GM18861 (cell line): ENCODE results near the gene SLC22A14.
"Not testable (repeated sequence)": the region's sequence is repeated elsewhere in the genome, so short reads cannot be mapped to it uniquely, and the experiment has no call there.

ENCODE experiments used
- ATAC-seq: cut with Tn5 transposase; IDR thresholded peaks from one replicate; pipeline ENCODE4 v1.9.1; 2021; ENCODE audit not compliant: unreplicated experiment

Gene SLC22A14

DNA sequence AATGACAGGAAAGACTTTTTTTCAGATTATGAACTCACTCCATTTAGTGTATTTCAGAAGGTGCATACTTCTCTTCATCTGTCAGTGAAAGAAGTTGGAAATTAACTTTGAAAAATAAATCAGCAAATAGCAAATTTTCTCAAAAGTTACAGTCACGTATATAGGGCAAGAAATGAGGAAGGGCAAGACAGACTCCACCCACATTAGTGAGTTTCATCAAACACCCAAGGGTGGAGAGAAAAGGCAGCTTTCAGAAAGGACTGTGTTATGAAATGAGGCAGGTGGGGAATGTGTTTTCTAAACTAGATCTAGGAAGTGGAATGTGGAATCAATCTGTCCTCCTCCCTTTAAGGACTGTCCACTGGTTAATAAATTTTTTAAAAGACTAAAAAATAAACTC, 13.6 kb upstream of the SLC22A14 start:
- no peak for ATAC-seq

DNA sequence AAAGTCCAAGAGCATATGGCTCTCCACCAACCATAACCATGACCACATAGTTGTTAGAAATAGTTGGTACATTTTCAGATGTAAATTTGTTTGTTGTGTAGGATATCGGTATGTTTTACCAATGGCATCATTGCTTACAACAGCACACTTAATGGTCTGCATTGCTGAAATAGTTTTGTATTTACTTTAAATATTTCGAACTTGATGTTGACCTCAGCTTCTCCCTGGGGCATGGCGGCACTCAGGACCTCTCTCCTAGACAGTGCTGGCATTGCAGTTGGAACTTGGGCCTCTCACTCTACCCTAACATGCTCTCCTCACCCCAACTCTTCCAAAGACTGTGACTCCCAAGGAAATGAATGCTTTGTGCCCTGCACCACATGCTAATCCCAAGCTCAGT, 11.5 kb upstream of the SLC22A14 start:
- ATAC-seq: no peak

DNA sequence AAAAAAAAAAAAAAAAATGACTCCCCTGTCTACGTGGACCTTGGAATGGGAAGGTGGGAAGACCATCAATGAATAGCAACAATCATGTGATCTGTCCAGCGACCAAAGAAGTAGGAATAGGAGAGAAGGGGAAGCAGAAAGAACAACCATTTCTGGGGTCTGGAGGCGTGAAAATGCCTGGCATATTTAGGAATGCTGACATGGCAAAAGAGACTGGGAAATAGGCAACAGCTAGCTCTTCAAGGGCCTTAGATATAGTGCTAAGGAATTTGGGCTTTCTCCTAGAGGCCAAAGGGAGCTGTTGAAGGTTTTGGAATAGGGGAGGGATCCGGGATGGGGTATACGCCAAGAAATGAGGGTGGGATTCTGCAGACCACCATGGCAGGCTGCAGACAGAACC, 10.5 kb upstream of the SLC22A14 start:
- no peak for ATAC-seq

DNA sequence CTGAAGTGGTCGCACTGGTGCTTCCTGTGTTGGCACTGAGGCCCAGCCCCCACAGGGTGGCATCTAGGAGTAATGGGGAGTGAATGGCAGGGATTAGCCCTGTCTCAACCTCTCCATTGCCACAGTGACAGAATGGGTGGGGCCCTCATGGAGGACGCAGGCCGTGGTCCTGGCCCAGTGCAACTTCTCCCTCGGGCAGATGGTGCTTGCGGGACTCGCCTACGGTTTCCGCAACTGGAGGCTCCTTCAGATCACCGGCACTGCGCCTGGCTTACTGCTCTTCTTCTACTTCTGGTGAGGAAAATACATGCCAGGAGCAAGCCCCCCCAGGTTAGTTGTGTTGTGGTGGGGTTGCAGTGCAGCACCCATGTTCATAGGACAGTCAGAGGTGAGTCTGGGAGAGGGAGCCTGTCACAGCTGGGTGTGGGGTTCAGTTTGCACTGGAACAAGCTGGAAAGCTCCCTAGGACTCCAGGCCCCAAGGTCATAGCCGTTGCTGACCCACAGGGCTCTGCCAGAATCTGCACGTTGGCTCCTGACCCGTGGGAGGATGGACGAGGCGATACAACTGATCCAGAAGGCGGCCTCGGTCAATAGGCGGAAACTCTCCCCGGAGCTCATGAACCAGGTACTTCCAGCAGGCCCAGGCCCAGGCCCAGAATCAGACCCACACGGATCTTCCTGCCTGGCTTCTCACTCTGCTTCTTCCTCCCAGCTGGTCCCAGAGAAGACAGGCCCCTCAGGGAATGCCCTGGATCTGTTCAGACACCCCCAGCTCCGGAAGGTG, 7.0 kb upstream of the SLC22A14 start:
- ATAC-seq: no peak

DNA sequence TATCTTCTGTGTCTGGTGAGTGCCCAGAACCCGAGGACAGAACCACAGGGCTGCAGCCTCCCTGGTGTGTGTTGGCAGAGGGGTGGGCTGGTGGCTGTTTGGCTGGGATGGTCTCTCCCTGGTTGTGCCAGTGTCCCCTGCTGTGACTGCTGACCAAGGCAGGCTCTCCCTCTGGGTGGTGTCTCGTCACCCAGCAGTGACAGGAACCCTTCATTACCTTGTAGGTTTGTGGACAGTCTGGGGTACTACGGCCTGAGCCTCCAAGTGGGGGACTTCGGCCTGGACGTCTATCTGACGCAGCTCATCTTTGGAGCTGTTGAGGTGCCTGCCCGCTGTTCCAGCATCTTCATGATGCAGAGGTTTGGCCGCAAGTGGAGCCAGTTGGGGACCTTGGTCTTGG, 6.4 kb upstream of the SLC22A14 start:
- ATAC-seq: no peak

DNA sequence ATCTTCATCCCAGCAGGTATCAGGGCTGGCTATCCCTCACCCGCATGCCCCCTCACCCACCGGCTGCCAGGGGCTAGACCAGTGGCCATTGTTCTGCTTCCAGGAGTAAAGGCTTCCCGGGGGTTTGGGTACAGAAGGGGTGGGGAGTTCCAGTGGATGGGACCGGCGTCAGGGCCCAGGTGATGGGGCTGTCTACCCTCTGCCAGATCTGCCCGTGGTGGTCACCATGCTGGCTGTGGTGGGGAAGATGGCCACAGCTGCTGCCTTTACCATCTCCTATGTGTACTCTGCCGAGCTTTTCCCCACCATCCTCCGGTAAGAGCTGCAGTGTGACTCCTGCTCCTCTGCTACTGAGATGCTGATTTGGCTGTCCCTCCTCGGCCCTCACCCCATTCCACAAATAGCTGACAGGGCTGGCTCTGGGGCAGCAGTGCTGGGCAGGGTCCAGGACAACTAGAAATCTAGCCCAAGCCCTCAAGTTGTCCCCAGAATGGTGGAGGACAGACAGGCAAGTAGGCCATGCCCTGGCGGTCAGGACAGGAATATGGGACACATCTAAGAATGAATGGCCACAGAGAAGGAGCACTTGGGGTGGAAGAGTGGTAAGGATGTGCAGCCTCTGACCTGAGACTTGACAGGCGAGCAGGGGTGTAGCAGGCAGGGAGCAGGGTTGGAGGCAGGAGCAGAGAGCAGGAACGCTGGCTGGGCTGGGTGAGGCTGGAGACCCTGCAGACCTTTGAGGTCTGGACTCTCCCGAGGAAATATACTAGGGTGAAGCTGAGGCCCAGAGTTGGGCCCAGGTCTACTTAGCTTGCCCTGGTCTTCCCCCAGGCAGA, 5.8 kb upstream of the SLC22A14 start:
- ATAC-seq: no peak

DNA sequence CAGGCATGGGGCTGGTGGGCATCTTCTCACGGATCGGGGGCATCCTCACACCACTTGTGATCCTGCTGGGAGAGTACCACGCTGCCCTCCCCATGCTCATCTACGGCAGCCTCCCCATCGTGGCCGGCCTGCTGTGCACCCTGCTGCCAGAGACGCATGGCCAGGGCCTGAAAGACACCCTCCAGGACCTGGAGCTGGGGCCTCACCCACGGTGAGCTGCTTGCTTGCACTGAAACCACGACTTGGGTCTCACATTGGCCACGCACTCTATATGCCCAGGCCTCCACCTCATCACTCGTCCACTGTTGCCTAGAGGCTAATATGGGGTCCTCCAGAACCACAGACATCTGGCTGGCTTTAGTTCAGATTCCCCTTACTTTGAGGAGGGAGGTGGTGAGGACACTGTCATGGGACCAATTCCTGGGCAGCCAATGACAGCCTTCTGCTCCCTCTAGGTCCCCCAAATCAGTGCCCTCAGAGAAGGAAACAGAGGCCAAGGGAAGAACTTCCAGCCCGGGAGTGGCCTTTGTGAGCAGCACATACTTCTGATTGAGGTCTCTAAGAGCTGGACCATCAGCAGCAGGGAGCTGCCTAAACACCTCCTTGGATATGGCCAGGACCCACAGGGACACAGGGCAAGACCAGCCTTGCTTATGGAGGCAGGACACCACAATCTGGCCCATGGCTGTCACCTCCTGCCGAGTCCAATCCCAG, 5.0 kb upstream of the SLC22A14 start:
- no peak for ATAC-seq

DNA sequence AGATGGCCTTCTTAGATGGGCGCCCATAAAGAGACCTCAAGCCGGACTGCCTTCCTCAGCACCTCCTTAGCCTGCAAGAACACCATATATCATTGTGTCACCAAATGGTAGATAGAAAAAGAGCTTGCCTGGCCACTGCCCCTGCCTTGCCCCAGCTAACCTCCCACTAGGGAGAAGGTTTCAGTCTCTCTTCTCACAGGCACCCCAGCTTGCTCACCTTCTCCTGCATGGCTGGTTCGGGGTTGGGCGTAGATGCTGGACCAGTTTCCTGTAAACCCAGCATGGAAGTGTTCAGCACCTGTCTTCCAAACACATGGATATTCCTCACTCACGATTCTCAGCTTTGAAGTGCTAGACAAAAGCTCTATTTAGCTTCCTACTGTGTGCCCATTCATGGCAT, 3.3 kb upstream of the SLC22A14 start:
- ATAC-seq: no peak

DNA sequence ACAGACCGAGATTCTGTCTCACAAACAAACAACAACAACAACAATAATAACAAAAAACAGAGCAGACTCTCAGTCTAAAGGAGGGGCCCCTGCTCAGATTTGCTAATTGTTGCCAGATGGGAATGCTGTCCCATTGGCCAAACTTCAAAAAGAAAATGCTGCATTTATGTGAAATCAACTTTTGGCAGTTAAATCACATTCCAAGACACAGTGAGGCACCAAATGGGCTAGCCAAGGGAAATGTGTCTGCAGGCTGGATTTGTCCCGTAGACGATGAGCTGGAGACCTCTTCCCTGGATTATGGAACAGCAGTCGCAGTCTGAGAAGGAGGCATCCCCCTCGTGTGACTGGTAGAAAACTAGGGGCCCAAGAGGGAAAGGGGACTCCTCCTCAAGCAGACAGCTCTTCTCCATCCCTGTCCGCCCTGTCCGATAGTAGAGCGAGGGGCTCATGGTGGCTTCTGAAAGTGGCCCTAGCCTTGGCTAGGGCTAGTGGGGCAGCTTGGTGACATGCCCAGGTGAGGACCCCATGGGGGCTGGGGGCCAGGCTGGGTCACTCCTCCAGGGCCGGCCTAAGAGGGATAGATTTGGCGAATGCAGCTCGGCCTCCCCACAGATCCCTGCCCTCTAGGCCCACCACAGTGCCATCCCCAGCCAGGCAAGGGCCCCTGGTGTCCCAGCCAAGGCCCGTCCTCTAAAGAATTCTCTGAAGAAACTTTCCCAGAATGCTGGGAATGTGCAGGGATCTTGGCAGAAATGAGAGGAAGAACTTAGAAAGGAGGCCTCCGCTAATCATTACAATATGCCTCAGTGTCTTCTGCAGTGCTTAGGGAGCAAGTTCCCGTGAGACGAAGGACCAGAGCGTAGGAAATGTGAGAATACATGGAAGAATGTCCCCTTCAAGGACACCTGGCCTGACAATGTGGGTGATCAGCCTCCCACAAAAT, 2.0 kb downstream of the SLC22A14 start:
- ATAC-seq: no peak

DNA sequence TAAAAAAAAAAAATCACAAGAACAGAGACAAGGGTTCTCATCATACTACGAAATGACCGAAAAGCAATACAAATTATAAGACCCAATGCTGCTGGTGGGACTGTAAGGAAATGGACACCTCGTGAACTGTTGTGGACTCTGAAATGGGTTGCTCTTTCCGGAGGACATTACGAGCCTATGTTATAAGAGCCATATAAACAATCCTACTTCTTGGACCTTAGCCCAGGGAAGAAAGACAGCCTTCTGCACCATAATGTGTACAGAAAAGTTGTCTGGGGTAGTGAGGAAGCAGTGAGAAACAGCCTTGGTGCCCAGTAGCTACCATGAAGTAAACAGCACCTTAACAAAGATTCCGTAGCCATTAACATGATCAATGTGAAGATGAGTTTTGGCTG, 2.7 kb downstream of the SLC22A14 start:
- ATAC-seq: no peak

DNA sequence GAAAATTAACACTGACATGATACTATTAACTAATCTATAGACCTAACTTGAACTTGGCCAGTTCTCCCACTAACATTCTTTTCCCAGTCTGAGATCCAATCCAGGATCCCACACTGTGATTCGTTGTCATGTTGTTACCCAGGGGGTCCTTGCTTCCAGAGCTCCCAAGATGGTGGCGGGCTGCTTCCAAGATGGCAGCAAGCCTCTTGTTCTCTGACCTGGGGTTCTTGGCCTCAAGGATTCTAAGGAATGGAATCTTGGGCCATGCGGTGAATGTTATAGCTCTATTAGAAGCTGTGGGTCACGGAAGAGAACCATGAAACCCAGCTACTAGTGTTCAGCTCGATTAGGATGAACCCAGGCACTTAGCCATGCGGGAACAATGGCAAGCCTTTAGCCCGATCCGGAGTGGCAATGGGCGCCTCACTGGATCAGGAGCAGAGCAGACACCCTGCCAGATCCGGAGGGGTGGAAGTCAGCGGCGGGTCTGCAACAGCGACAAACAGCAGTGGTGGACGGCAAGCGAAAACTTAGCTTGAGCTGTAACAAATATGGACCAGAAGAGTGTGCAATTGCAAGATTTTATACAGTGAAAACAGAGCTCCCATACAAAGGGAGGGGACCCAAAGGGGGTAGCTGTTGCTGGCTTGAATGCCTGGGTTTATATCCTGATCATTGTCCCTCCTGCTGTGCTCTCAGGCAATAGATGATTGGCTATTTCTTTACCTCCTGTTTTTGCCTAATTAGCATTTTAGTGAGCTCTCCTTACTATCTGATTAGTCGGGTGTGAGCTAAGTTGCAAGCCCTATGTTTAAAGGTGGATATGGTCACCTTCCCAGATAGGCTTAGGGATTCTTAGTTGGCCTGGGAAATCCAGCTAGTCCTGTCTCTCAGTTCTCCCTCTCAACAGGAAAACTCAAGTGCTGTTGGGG, 7.5 kb downstream of the SLC22A14 start:
- ATAC-seq: not testable (repeated sequence)

DNA sequence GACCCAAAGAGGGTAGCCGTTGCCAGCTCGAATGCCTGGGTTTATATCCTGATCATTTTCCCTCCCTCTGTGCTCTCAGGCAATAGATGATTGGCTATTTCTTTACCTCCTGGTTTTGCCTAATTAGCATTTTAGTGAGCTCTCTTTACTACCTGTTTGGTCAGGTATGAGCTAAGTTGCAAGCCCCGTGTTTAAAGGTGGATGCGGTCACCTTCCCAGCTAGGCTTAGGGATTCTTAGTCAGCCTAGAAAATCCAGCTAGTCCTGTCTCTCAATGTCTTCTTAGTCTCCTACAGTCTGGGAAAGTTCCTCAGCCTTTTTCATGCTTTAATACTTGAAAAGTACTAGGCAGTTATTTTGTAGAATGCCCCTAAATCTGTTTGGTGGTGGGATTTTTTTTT, 15.0 kb downstream of the SLC22A14 start:
- ATAC-seq: not testable (repeated sequence)

DNA sequence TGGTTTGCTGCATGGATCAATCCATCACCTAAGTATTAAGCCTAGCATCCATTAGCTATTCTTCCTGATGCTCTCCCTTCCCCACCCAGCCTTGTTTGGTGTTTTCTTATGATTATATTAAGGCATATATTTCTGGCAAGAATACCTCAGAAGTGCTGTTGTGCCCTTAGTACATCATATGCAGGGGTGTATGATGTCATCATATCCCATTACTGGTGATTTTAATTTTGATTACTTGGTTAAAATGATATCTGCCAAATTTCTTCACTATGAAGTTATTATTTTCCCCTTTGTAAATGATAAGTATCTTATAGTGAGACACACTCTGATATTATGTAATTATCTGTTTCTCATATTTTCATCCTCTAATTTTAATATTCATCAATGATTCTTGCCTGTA, 15.4 kb downstream of the SLC22A14 start:
- no peak for ATAC-seq

DNA sequence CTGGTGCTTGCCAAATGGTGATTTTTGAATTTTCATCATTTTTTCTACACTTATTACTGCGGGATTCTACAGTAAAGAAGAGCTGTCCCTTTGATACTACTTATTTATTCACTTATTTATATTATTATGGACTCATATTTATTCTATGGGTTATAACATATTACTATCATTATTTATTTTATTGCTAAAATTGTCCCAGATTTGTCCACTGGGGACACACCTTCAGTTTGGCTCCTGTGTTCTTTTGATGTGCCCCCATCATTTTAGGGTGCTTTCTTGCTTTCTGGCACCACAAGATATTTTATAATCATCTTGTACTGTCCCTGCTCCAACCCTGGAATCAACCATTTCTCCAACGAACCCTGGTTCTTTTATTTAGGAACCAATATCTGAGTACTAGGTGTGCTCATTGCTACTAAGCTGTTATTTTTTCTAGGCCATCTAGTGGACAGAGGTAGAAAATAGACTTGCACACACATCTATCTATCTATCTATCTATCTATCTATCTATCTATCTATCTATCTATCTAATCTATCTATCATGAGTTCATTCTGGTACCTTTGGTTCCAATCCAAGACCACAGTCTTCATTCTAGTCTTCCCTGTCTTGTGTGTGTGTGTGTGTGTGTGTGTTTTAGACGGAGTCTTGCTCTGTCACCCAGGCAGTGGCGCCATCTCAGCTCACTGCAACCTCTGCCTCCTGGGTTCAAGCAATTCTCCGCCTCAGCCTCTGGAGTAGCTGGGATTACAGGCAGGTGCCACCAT, 16.0 kb downstream of the SLC22A14 start:
- no peak for ATAC-seq

DNA sequence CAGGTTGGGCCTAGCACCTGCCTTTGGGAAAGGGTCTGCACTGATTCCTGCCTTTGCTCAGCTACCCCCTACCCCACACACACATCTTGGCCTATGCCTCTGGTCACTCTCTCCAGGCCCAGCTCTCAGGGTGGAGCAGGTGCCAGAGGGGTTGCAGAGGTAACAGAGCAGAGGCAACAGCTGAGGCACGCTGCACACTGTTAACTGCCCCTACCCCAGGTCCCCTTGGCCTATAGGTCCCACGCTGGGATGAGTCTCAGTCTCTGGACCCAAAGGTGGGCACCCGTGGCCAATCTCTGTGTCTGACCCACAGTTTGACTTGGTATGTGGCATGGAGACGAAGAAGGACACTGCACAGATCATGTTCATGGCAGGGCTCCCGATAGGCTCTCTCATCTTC, 24.8 kb downstream of the SLC22A14 start:
- no peak for ATAC-seq

DNA sequence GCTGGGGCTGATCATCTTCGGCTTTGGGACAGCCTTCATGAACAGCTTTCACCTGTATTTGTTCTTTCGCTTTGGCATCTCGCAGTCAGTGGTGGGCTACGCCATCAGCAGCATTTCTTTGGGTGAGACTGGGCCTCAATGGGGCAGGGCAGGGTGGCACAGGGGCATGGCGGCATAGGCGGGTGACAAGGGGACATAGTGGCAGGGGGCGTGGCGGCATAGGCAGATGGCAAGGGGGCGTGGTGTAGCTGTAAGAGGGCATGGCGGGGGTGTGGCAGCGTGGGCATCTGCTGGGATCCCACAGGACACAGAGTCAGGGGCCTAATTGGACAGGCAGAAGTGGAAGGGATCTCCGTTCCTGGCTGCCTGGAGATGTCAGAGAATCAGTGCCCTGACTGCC, 25.5 kb downstream of the SLC22A14 start:
- ATAC-seq: no peak

DNA sequence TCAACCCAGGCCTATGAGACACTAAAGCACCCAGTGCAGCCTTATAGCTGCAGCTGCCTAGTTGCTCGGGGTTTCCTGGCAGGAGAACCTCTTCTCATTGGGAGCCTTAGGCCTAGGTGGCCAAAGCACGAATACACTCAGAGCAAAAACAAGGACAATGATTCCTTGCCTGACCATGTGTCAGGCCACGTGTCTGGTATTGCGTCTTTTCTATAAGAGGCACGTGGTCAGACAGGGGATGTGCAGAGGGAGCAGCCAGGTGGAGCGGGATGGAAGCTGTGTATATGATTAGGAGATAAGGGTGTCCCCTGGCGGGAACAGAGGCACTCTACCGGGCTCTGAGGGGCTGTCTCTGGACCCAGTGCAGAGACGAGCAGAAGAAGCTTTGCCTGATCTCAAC, 26.4 kb downstream of the SLC22A14 start:
- ATAC-seq: no peak

DNA sequence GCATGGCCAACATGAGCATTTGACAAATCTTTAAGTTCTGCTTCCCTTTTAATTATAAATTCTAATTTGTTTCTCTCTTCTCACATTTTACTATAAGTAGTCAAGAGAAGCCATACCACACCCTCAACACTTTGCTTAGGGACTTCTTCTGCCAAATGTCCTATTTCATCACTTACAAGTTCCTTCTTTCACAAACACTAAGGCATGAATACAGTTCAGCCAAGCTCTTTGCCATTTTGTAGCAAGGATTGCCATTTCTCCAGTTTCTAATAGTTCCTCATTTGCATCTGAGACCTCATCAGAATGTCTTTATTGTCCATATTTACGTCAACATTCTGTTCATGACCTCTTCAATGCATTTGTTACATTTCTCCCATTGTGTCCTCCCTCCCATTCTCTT, 29.4 kb downstream of the SLC22A14 start:
- no peak for ATAC-seq

DNA sequence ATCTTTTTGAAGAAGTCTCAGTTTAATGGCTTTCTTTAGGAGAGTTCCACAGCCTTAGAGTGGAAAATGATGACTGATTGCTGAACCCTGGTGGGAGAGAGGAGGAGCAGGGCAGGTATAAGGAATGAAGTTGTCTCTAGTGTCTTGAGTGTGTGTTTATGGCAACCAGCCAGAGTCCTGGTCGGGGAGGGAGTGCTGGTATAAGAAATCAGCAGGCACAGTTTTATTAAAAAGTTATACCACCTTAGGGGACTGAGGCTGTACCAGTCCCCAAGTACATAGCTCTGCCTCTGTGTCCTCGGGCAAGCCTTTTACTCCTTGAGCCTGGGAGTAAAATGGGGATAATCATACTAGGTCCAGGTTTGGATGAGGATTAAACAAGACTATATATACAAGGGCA, 29.8 kb downstream of the SLC22A14 start:
- no peak for ATAC-seq
